GM12875 (cell line): ENCODE results near the gene CCNB2.
"Not testable (repeated sequence)": the region's sequence is repeated elsewhere in the genome, so short reads cannot be mapped to it uniquely, and the experiment has no call there.

Experiments
- H3K4me3 ChIP-seq: one replicate; pipeline ENCODE4 v1.5.1; 2011; ENCODE audit warnings: low read depth, low read length, control low read depth
- CTCF ChIP-seq: IDR thresholded peaks from 2 replicates; pipeline ENCODE4 v1.5.1; 2011; ENCODE audit warnings: low read depth, mild to moderate bottlenecking, control low read depth, inconsistent platforms, low read length, moderate library complexity, borderline replicate concordance; ENCODE audit not compliant: insufficient read depth

Gene CCNB2

GRCh38 chr15:59115047-59115446 lies 10.1 kb downstream of the CCNB2 start:
- TF ChIP-seq CTCF: no peak
- no peak overlapping the region for H3K4me3 ChIP-seq

- TF ChIP-seq CTCF: no peak
- no peak overlapping the region for H3K4me3 ChIP-seq
These were observed 11.2 kb downstream of the CCNB2 start for GRCh38 chr15:59116141-59116540.

- no peak overlapping the region for H3K4me3 ChIP-seq
- TF ChIP-seq CTCF: no peak
These were observed 11.8 kb downstream of the CCNB2 start for GRCh38 chr15:59116771-59117170.

GRCh38 chr15:59119625-59120024 lies 14.7 kb downstream of the CCNB2 start:
- no peak for TF ChIP-seq CTCF
- no peak overlapping the region for H3K4me3 ChIP-seq

GRCh38 chr15:59120937-59121336 lies 16.0 kb downstream of the CCNB2 start:
- TF ChIP-seq CTCF: no peak
- H3K4me3 ChIP-seq: no peak overlapping the region

GRCh38 chr15:59124261-59124660 lies 19.3 kb downstream of the CCNB2 start:
- TF ChIP-seq CTCF: no peak
- H3K4me3 ChIP-seq: no peak overlapping the region

- H3K4me3 ChIP-seq: not testable (repeated sequence)
These were observed 20.7 kb downstream of the CCNB2 start for GRCh38 chr15:59125683-59126082.

GRCh38 chr15:59127255-59127654 lies 22.3 kb downstream of the CCNB2 start:
- not testable (repeated sequence) for H3K4me3 ChIP-seq
